Hematopoietic multipotent progenitor cell (in vitro differentiated cells): ENCODE measurements around the gene ALMS1. TPM values are rescaled to one million over a fixed set of nuclear protein-coding genes. Genes with fewer than 3 reads are reported as not detected.
A peak's percentile ranks its signal among the peaks of the same experiment; 100 is the strongest.
"Not testable (repeated sequence)": the region's sequence is repeated elsewhere in the genome, so short reads cannot be mapped to it uniquely, and the experiment has no call there.

Experiments
- DNase-seq, 3 donors: peaks; one replicate each; pipeline ENCODE4 v3.0.0-alpha.2; 2011 to 2015; ENCODE audit warnings: low read depth in 2 of 3, low spot score in 2 of 3
- total RNA-seq: library from RNA; depleted of rRNA; stranded (reverse); fragments of >200 nt; gene quantifications from one replicate; pipeline ENCODE4 v1.2.3, GENCODE V29; 2012

The ALMS1 gene
- 18.3 TPM for total RNA-seq

GRCh38 chr2:73385504-73386341, at the start of gene ALMS1:
TSS of gene ALMS1 (plus strand) at chr2:73385836. CDS start at chr2:73385869, 33 bp downstream.
- peak; percentile 87 to 93 (median 89) for DNase-seq

GRCh38 chr2:73337828-73338227, 47.8 kb upstream of the ALMS1 start:
- DNase-seq, result no peak

- no peak for DNase-seq
These were observed 46.4 kb upstream of the ALMS1 start for GRCh38 chr2:73339201-73339600.

GRCh38 chr2:73341039-73341438, 44.6 kb upstream of the ALMS1 start:
- no peak for DNase-seq

GRCh38 chr2:73343992-73344391, 41.6 kb upstream of the ALMS1 start:
- no peak for DNase-seq

GRCh38 chr2:73344747-73345146, 40.9 kb upstream of the ALMS1 start:
- not testable (repeated sequence) for DNase-seq

- DNase-seq, result no peak
These were observed 35.5 kb upstream of the ALMS1 start for GRCh38 chr2:73350035-73350691.

- no peak for DNase-seq
These were observed 29.5 kb upstream of the ALMS1 start for GRCh38 chr2:73356097-73356496.

- no peak for DNase-seq
These were observed 25.5 kb upstream of the ALMS1 start for GRCh38 chr2:73359915-73360697.

- no peak for DNase-seq
These were observed 19.6 kb upstream of the ALMS1 start for GRCh38 chr2:73366060-73366459.

GRCh38 chr2:73368781-73369180, 16.9 kb upstream of the ALMS1 start:
- no peak for DNase-seq

- DNase-seq, result no peak
These were observed 15.3 kb upstream of the ALMS1 start for GRCh38 chr2:73370348-73370747.

- no peak for DNase-seq
These were observed 12.3 kb upstream of the ALMS1 start for GRCh38 chr2:73373344-73373743.

- no peak for DNase-seq
These were observed 11.4 kb upstream of the ALMS1 start for GRCh38 chr2:73374269-73374668.

- no peak for DNase-seq
These were observed 9.0 kb upstream of the ALMS1 start for GRCh38 chr2:73376681-73377080.

GRCh38 chr2:73383036-73383435, 2.6 kb upstream of the ALMS1 start:
- no peak for DNase-seq

GRCh38 chr2:73385123-73385503, 523 bp upstream of the ALMS1 start:
- DNase-seq, result no peak

- no peak for DNase-seq
These were observed 769 bp downstream of the ALMS1 start for GRCh38 chr2:73386342-73386868.

- no peak for DNase-seq
These were observed 1.4 kb downstream of the ALMS1 start for GRCh38 chr2:73386894-73387636.

- no peak for DNase-seq
These were observed 16.9 kb downstream of the ALMS1 start for GRCh38 chr2:73402386-73403103.
